Stomach (tissue), 9 donors: ENCODE results near the gene ADCK2. TPM values are rescaled to one million over a fixed set of nuclear protein-coding genes. Genes with fewer than 3 reads are reported as not detected.
A peak's percentile ranks its signal among the peaks of the same experiment; 100 is the strongest.

Experiments
- DNase-seq, 2 donors: peaks; one replicate each; pipeline versions ENCODE4 v3.0.0 to v3.0.0-alpha.2; 2013 to 2019
- H3K27ac ChIP-seq, 5 donors: fragments of 200-600 bp in 4 of 5; sonication (generic) in 4 of 5; one replicate each; pipeline ENCODE4 v1.5.1; 2013 to 2019; ENCODE audit warnings: mild to moderate bottlenecking in 1 of 5, moderate library complexity in 1 of 5
- H3K27me3 ChIP-seq, 3 donors: fragments of 200-600 bp; sonication (generic); one replicate each; pipeline ENCODE4 v1.5.1; 2017 to 2019; ENCODE audit warnings: mixed run types in 1 of 3
- H3K36me3 ChIP-seq, 4 donors: fragments of 200-600 bp; sonication (generic); 1 replicate in 3 of 4; 2 replicates in 1 of 4; pipeline ENCODE4 v1.5.1; 2016 to 2019
- H3K4me1 ChIP-seq, 4 donors: fragments of 200-600 bp; sonication (generic); one replicate each; pipeline ENCODE4 v1.5.1; 2016 to 2019
- H3K4me3 ChIP-seq, 4 donors: fragments of 200-600 bp; sonication (generic) in 3 of 4; one replicate each; pipeline ENCODE4 v1.5.1; 2016 to 2019; ENCODE audit warnings: mild to moderate bottlenecking in 1 of 4
- H3K9me3 ChIP-seq, 4 donors: fragments of 200-600 bp; sonication (generic); one replicate each; pipeline ENCODE4 v1.5.1; 2016 to 2019
- CTCF ChIP-seq, 7 experiments: fragments of 450-650 bp in 4 of 7; fragments of 200-600 bp in 3 of 7; sonication (generic) in 3 of 7; IDR thresholded peaks; one replicate each; pipeline ENCODE4 v1.5.1; 2016 to 2019; ENCODE audit warnings: antibody characterized with exemption in 7 of 7, control low read depth in 2 of 7, mild to moderate bottlenecking in 1 of 7
- EP300 ChIP-seq: sonication (generic); formaldehyde crosslinking; IDR thresholded peaks from one replicate; pipeline ENCODE4 v1.6.1; 2017; ENCODE audit warnings: antibody characterized with exemption
- POLR2A ChIP-seq, 4 donors: fragments of 450-650 bp; IDR thresholded peaks; one replicate each; pipeline ENCODE4 v1.6.1; 2016; ENCODE audit warnings: antibody characterized with exemption in 4 of 4, control low read depth in 2 of 4, mild to moderate bottlenecking in 1 of 4, moderate library complexity in 1 of 4
- POLR2AphosphoS5 ChIP-seq, 3 donors: sonication (generic); formaldehyde crosslinking; IDR thresholded peaks; one replicate each; pipeline ENCODE4 v1.6.1; 2016; ENCODE audit warnings: antibody characterized with exemption in 3 of 3
- WGBS, 5 donors: extraction: QIAGEN DNeasy Blood & Tissue Kit in 3 of 5; methylation state at CpG; one replicate each; pipeline versions ENCODE4 v1.1.5 to v1.1.7; 2013 to 2018; 5-methylcytosine and 5-hydroxymethylcytosine counted together
- intact Hi-C: fragments of 100-400 bp; cut with DNase I; formaldehyde crosslinking; loops from one replicate; pipeline ENCODE4 v1.15.1; 2023; ENCODE audit warnings: low total_unique reads
- polyA plus RNA-seq, 3 donors: library from polyadenylated mRNA; stranded (reverse); fragments of 200-250 nt; gene quantifications; one replicate each; pipeline ENCODE4 v1.2.3, GENCODE V29; 2013
- total RNA-seq, 5 donors: library from RNA; depleted of rRNA; stranded (reverse); fragments of >200 nt; gene quantifications; one replicate each; pipeline versions ENCODE4 v1.1.0 to v1.2.3, GENCODE V29; 2014 to 2016
- donor health status: healthy with polysubstance abuse.
- donor health status: Bipolar disorder and iron deficiency.
- donor health status: healthy.

Gene ADCK2
- total and polyA plus RNA-seq, 8 donors = 2.7 to 62.3 (median 20.7) TPM

- 74 to 79% (median 77%) methylated on average over 14 to 15 of the region's 15 CpGs for WGBS, 5 donors
- intact Hi-C loops = no loop called here
- Histone ChIP-seq H3K36me3 (peaks cover 0 to 1% (median 0%) of the 10 kb centered on the region in 4 donors), H3K27me3 (no peaks in the 10 kb centered on the region), H3K4me1 (peaks cover 25 to 38% (median 32%) of the 10 kb centered on the region in 4 donors), H3K27ac (peak overlapping the region in 1 of 5 donors; percentile 90), H3K4me3 (peak overlapping the region in 1 of 4 donors; percentile 85), H3K9me3 (no peaks in the 10 kb centered on the region)
- TF ChIP-seq POLR2AphosphoS5 (IDR thresholded peaks at IDR 0.05) (no peak), POLR2A (IDR thresholded peaks at IDR 0.05) (no peak), EP300 (no peak), CTCF (IDR thresholded peaks at IDR 0.05) (no peak)
- no peak for DNase-seq
Measured at GRCh38 chr7:140671966-140672365, 779 bp upstream of the ADCK2 start.

- Histone ChIP-seq H3K36me3 (peaks cover 0 to 14% (median 6%) of the 10 kb centered on the region in 4 donors), H3K27ac (peak overlapping the region; percentile 86 to 96 (median 92)), H3K4me3 (peak overlapping the region; percentile 71 to 85 (median 75)), H3K27me3 (no peaks in the 10 kb centered on the region), H3K4me1 (peaks cover 25 to 38% (median 32%) of the 10 kb centered on the region in 4 donors), H3K9me3 (no peaks in the 10 kb centered on the region)
- TF ChIP-seq EP300 = no peak
- peak in 2 of 3 donors; percentile 39 to 49 for TF ChIP-seq POLR2AphosphoS5 (IDR thresholded peaks at IDR 0.05)
- no peak for TF ChIP-seq CTCF (IDR thresholded peaks at IDR 0.05)
- TF ChIP-seq POLR2A (IDR thresholded peaks at IDR 0.05) = peak in 1 of 4 donors; percentile 22
- intact Hi-C loops = no loop called here
- DNase-seq = peak; percentile 81 to 93
- 0 to 1% (median 0%) methylated on average over 36 to 72 of the region's 72 CpGs for WGBS, 5 donors
Measured at GRCh38 chr7:140673063-140673773, 473 bp downstream of the ADCK2 start.

- TF ChIP-seq POLR2A (IDR thresholded peaks at IDR 0.05) (no peak), CTCF (IDR thresholded peaks at IDR 0.05) (no peak), EP300 (no peak), POLR2AphosphoS5 (IDR thresholded peaks at IDR 0.05) (no peak)
- peak overlapping the region; percentile 71 to 85 (median 75) for H3K4me3 ChIP-seq
- intact Hi-C loops = no loop called here
- no peaks in the 10 kb centered on the region for H3K27me3 ChIP-seq
- H3K9me3 ChIP-seq = no peaks in the 10 kb centered on the region
- peaks cover 0 to 19% (median 12%) of the 10 kb centered on the region in 4 donors for H3K36me3 ChIP-seq
- 19 to 29% (median 22%) methylated on average over 9 to 18 of the region's 18 CpGs for WGBS, 5 donors
- H3K27ac ChIP-seq = peak overlapping the region; percentile 27 to 94 (median 90)
- peak in 1 of 2 donors; percentile 41 for DNase-seq
- H3K4me1 ChIP-seq = peaks cover 25 to 38% (median 32%) of the 10 kb centered on the region in 4 donors
Measured at GRCh38 chr7:140673774-140674155, 1.0 kb downstream of the ADCK2 start.

GRCh38 chr7:140674356-140674800 is 1.6 kb downstream of the ADCK2 start:
- DNase-seq = peak in 1 of 2 donors; percentile 63
- intact Hi-C loops = no loop called here
- 40 to 62% (median 46%) methylated on average over 5 of the region's 5 CpGs for WGBS, 5 donors

More at GRCh38 chr7:140674356-140674800, 1.6 kb downstream of the ADCK2 start:
- Histone ChIP-seq H3K36me3 (peaks cover 5 to 25% (median 18%) of the 10 kb centered on the region in 4 donors), H3K4me3 (peak overlapping the region in 2 of 4 donors; percentile 74 to 85), H3K27ac (peak overlapping the region in 4 of 5 donors; percentile 34 to 94 (median 89)), H3K9me3 (no peaks in the 10 kb centered on the region), H3K4me1 (peaks cover 25 to 38% (median 32%) of the 10 kb centered on the region in 4 donors), H3K27me3 (no peaks in the 10 kb centered on the region)
- TF ChIP-seq POLR2A (IDR thresholded peaks at IDR 0.05) (peak in 1 of 4 donors; percentile 6), EP300 (no peak)
